EL (cell line): Measurements from ENCODE around the gene SMIM38.
A peak's percentile ranks its signal among the peaks of the same experiment; 100 is the strongest.

Experiments
- DNase-seq: peaks from one replicate; pipeline ENCODE4 v3.0.0-alpha.2; 2016

Gene SMIM38

GRCh38 chr11:69162505-69162904 lies 6.8 kb downstream of the SMIM38 start:
- no peak for DNase-seq

- DNase-seq, result no peak
Observed at GRCh38 chr11:69163842-69164241, 8.1 kb downstream of the SMIM38 start.

- DNase-seq, result no peak
Observed at GRCh38 chr11:69164824-69165223, 9.1 kb downstream of the SMIM38 start.

- DNase-seq, result no peak
Observed at GRCh38 chr11:69165775-69166174, 10.0 kb downstream of the SMIM38 start.

GRCh38 chr11:69166218-69167115 lies 10.7 kb downstream of the SMIM38 start:
- peak; percentile 90 for DNase-seq

GRCh38 chr11:69167130-69167915 lies 11.6 kb downstream of the SMIM38 start:
- DNase-seq, result no peak

- DNase-seq, result no peak
Observed at GRCh38 chr11:69167916-69168691, 12.4 kb downstream of the SMIM38 start.

GRCh38 chr11:69169479-69169878 lies 13.7 kb downstream of the SMIM38 start:
- no peak for DNase-seq

- no peak for DNase-seq
Observed at GRCh38 chr11:69170704-69171103, 15.0 kb downstream of the SMIM38 start.

GRCh38 chr11:69171476-69172240 lies 15.9 kb downstream of the SMIM38 start:
- DNase-seq, result no peak

GRCh38 chr11:69172674-69173073 lies 16.9 kb downstream of the SMIM38 start:
- DNase-seq, result no peak

GRCh38 chr11:69173331-69173730 lies 17.6 kb downstream of the SMIM38 start:
- peak; percentile 30 for DNase-seq

- DNase-seq, result peak; percentile 49
Observed at GRCh38 chr11:69173925-69174581, 18.3 kb downstream of the SMIM38 start.

- DNase-seq, result no peak
Observed at GRCh38 chr11:69174841-69175240, 19.1 kb downstream of the SMIM38 start.

GRCh38 chr11:69178819-69179482 lies 23.2 kb downstream of the SMIM38 start:
- DNase-seq, result no peak

- no peak for DNase-seq
Observed at GRCh38 chr11:69180226-69180625, 24.5 kb downstream of the SMIM38 start.

GRCh38 chr11:69180726-69181125 lies 25.0 kb downstream of the SMIM38 start:
- no peak for DNase-seq

GRCh38 chr11:69183613-69184012 lies 27.9 kb downstream of the SMIM38 start:
- DNase-seq, result no peak

- DNase-seq, result no peak
Observed at GRCh38 chr11:69186316-69187260, 30.9 kb downstream of the SMIM38 start.

GRCh38 chr11:69187540-69188065 lies 31.9 kb downstream of the SMIM38 start:
- DNase-seq, result no peak
